IMR-90 (cell line): ENCODE results near the gene SGSM2. TPM values are rescaled to one million over a fixed set of nuclear protein-coding genes. Genes with fewer than 3 reads are reported as not detected.

ENCODE experiments used
- ATAC-seq: fragments of 200-7000 bp; cut with Tn5 transposase; 2 replicates; pipeline ENCODE4 v1.9.1; 2020; ENCODE audit warnings: low read depth, mild to moderate bottlenecking, moderate library complexity
- BruUV-seq: library from RNA; stranded (reverse); fragments of 400-500 nt; replicated peaks from 2 replicates; lab custom pipeline; 2021; lab: Mats Ljungman, UMichigan
- CTCF ChIA-PET: fragments of 300-600 bp; formaldehyde crosslinking; extraction: SDS; loops from one replicate; lab custom pipeline; 2021; ENCODE audit warnings: antibody characterized with exemption; lab: Yijun Ruan, JAX
- POLR2A ChIA-PET: fragments of 300-600 bp; sonication (Branson Sonifier 250); formaldehyde crosslinking; loops from one replicate; lab custom pipeline; 2022; ENCODE audit warnings: antibody characterized with exemption; ENCODE audit not compliant: unreplicated experiment; lab: Charles Lee
- DNase-seq: peaks from one replicate; pipeline ENCODE4 v3.0.0; 2013
- H2AFZ ChIP-seq: replicated peaks from 2 replicates; pipeline ENCODE3; 2013; ENCODE audit warnings: low read length, mild to moderate bottlenecking; ENCODE audit not compliant: poor library complexity
- H2AK5ac ChIP-seq: 2 replicates; pipeline ENCODE4 v1.6.1; 2013; ENCODE audit warnings: low read depth, low read length, inconsistent platforms
- H2AK9ac ChIP-seq: replicated peaks from 2 replicates; pipeline ENCODE3; 2013; ENCODE audit warnings: mild to moderate bottlenecking, low read depth, low read length, moderate library complexity; ENCODE audit not compliant: poor library complexity
- H2BK120ac ChIP-seq: 2 replicates; pipeline ENCODE4 v1.6.1; 2013; ENCODE audit warnings: low read depth, low read length, inconsistent platforms
- H2BK15ac ChIP-seq: 3 replicates; pipeline ENCODE4 v1.6.1; 2013; ENCODE audit warnings: low read depth, low read length, inconsistent platforms
- H2BK20ac ChIP-seq: 2 replicates; pipeline ENCODE4 v1.6.1; 2013; ENCODE audit warnings: low read depth, mild to moderate bottlenecking, inconsistent platforms, low read length, moderate library complexity
- H2BK5ac ChIP-seq: 2 replicates; pipeline ENCODE4 v1.6.1; 2013; ENCODE audit warnings: mild to moderate bottlenecking, low read depth, low read length, inconsistent platforms; ENCODE audit not compliant: poor library complexity, severe bottlenecking
- H3K14ac ChIP-seq: replicated peaks from 2 replicates; pipeline ENCODE4 v1.6.1; 2013; ENCODE audit warnings: low read depth, low read length, inconsistent platforms
- H3K18ac ChIP-seq: 2 replicates; pipeline ENCODE4 v1.6.1; 2013; ENCODE audit warnings: low read depth, low read length, control low read depth
- H3K23ac ChIP-seq: 2 replicates; pipeline ENCODE4 v1.6.1; 2013; ENCODE audit warnings: low read depth, low read length, inconsistent platforms
- H3K27ac ChIP-seq: 2 replicates; pipeline ENCODE4 v1.5.1; 2013; ENCODE audit warnings: mild to moderate bottlenecking, control low read depth, low read length; ENCODE audit not compliant: insufficient read depth
- H3K27me3 ChIP-seq: 2 replicates; pipeline ENCODE4 v1.6.1; 2013; ENCODE audit warnings: low read length; ENCODE audit not compliant: control insufficient read depth, insufficient read depth
- H3K36me3 ChIP-seq: 2 replicates; pipeline ENCODE4 v1.6.1; 2013; ENCODE audit warnings: low read length, mixed read lengths; ENCODE audit not compliant: control insufficient read depth, insufficient read depth
- H3K4ac ChIP-seq: 2 replicates; pipeline ENCODE4 v1.6.1; 2013; ENCODE audit warnings: low read depth, low read length, inconsistent platforms
- H3K4me1 ChIP-seq: 2 replicates; pipeline ENCODE4 v1.6.1; 2013; ENCODE audit warnings: low read length, mixed read lengths; ENCODE audit not compliant: control insufficient read depth, insufficient read depth
- H3K4me2 ChIP-seq: 2 replicates; pipeline ENCODE4 v1.6.1; 2013; ENCODE audit warnings: low read depth, mild to moderate bottlenecking, control low read depth, low read length, moderate library complexity
- H3K4me3 ChIP-seq: 2 replicates; pipeline ENCODE4 v1.5.1; 2013; ENCODE audit warnings: low read depth, mild to moderate bottlenecking, control low read depth, low read length, moderate library complexity; ENCODE audit not compliant: insufficient read depth
- H3K56ac ChIP-seq: 2 replicates; pipeline ENCODE4 v1.6.1; 2013; ENCODE audit warnings: low read length, inconsistent platforms; ENCODE audit not compliant: insufficient read depth; ENCODE audit errors: extremely low read depth
- H3K79me1 ChIP-seq, 2 experiments: 2 replicates each; pipeline ENCODE4 v1.6.1; 2013; ENCODE audit warnings: low read length in 2 of 2, inconsistent platforms in 1 of 2, low read depth in 1 of 2
- H3K9ac ChIP-seq: 2 replicates; pipeline ENCODE4 v1.6.1; 2013; ENCODE audit warnings: low read depth, low read length, control low read depth
- H3K9me1 ChIP-seq: 2 replicates; pipeline ENCODE4 v1.6.1; 2013; ENCODE audit warnings: low read length, inconsistent platforms; ENCODE audit not compliant: insufficient read depth
- H3K9me3 ChIP-seq: 2 replicates; pipeline ENCODE4 v1.6.1; 2013; ENCODE audit warnings: low read length; ENCODE audit not compliant: control insufficient read depth, insufficient read depth
- H4K20me1 ChIP-seq: 2 replicates; pipeline ENCODE4 v1.6.1; 2013; ENCODE audit warnings: low read length, inconsistent platforms; ENCODE audit not compliant: insufficient read depth
- H4K5ac ChIP-seq: 2 replicates; pipeline ENCODE4 v1.6.1; 2013; ENCODE audit warnings: mild to moderate bottlenecking, low read depth, low read length, control low read depth
- H4K8ac ChIP-seq, 2 experiments: 2 replicates each; pipeline ENCODE4 v1.6.1; 2013; ENCODE audit warnings: low read depth in 2 of 2, low read length in 2 of 2, control low read depth in 1 of 2, inconsistent platforms in 1 of 2
- H4K91ac ChIP-seq: 2 replicates; pipeline ENCODE4 v1.6.1; 2013; ENCODE audit warnings: low read depth, low read length, inconsistent platforms; ENCODE audit not compliant: insufficient read depth
- BHLHE40 ChIP-seq: fragments of 150-350 bp; IDR thresholded peaks from 2 replicates; pipeline ENCODE4 v1.6.1; 2016; ENCODE audit warnings: mild to moderate bottlenecking, low read depth, low read length
- CHD1 ChIP-seq: IDR thresholded peaks from 2 replicates; pipeline ENCODE4 v1.6.1; 2012; ENCODE audit warnings: low read depth, low read length, improper control_type of control experiment
- MAFK ChIP-seq: IDR thresholded peaks from 2 replicates; pipeline ENCODE4 v1.6.1; 2012; ENCODE audit warnings: low read depth, low read length, improper control_type of control experiment
- MAZ ChIP-seq: IDR thresholded peaks from 2 replicates; pipeline ENCODE4 v1.6.1; 2012; ENCODE audit warnings: low read depth, mild to moderate bottlenecking, low read length, improper control_type of control experiment, moderate library complexity, borderline replicate concordance
- MXI1 ChIP-seq: IDR thresholded peaks from 2 replicates; pipeline ENCODE4 v1.6.1; 2012; ENCODE audit warnings: low read depth, mild to moderate bottlenecking, low read length, moderate library complexity, borderline replicate concordance
- NFE2L2 ChIP-seq: fragments of 150-350 bp; IDR thresholded peaks from 2 replicates; pipeline ENCODE4 v1.6.1; 2016; ENCODE audit warnings: low read depth, mild to moderate bottlenecking, low read length
- POLR2A ChIP-seq: IDR thresholded peaks from 2 replicates; pipeline ENCODE4 v1.6.1; 2012; ENCODE audit warnings: mild to moderate bottlenecking, low read depth, low read length
- RAD21 ChIP-seq: IDR thresholded peaks from 2 replicates; pipeline ENCODE4 v1.6.1; 2012; ENCODE audit warnings: low read length, improper control_type of control experiment
- RCOR1 ChIP-seq: IDR thresholded peaks from 2 replicates; pipeline ENCODE4 v1.6.1; 2012; ENCODE audit warnings: mild to moderate bottlenecking, low read length, improper control_type of control experiment; ENCODE audit not compliant: insufficient replicate concordance
- SMC3 ChIP-seq: fragments of 150-350 bp; IDR thresholded peaks from 2 replicates; pipeline ENCODE4 v1.6.1; 2016; ENCODE audit warnings: low read depth, mild to moderate bottlenecking, antibody characterized with exemption, low read length, moderate library complexity
- WGBS, 2 experiments: methylation state at CpG; one replicate each; pipeline versions ENCODE4 v1.1.5 to v1.1.7; 2013; ENCODE audit warnings: missing lambda C conversion rate in 2 of 2; ENCODE audit not compliant: insufficient read length in 1 of 2; ENCODE audit errors: extremely low coverage in 2 of 2; 5-methylcytosine and 5-hydroxymethylcytosine counted together
- dilution Hi-C: fragments of 300-500 bp; cut with HindIII; formaldehyde crosslinking; loops from one replicate; pipeline ENCODE4 v1.14.3; 2018; ENCODE audit warnings: low sequenced_read_pairs; ENCODE audit not compliant: unreplicated experiment
- in situ Hi-C: fragments of 300-500 bp; cut with MboI; formaldehyde crosslinking; loops from 3 replicates; pipeline ENCODE4 v1.14.3; 2019; ENCODE audit warnings: low sequenced_read_pairs, inconsistent platforms, mixed read lengths
- intact Hi-C: fragments of 100-400 bp; cut with micrococcal nuclease; formaldehyde crosslinking; loops from 2 replicates; pipeline ENCODE4 v1.10.0; 2022
- polyA plus RNA-seq, 3 experiments: library from polyadenylated mRNA; depleted of rRNA; stranded (reverse); fragments of >200 nt; gene quantifications; 2 replicates each; pipeline ENCODE4 v1.2.3, GENCODE V29; 2012; ENCODE audit warnings: low replicate concordance in 1 of 3
- total RNA-seq: library from RNA; depleted of rRNA; stranded (reverse); fragments of >200 nt; gene quantifications from 2 replicates; pipeline ENCODE4 v1.2.3, GENCODE V29; 2012

The SGSM2 gene
- total and polyA plus RNA-seq, 2 of the 4 experiments (the other 2 are of a cell fraction), result 13.6 to 81.2 TPM

- peaks cover 31% of the 10 kb centered on the region; the same call in 1 of the 2 replicates for H3K36me3 ChIP-seq
- BruUV-seq, result no TSS peak
- H2AK9ac ChIP-seq, result no peak overlapping the region
- H3K4me1 ChIP-seq, result peaks cover 3% of the 10 kb centered on the region
- H4K20me1 ChIP-seq, result peaks cover 27% of the 10 kb centered on the region
- no peak overlapping the region for H2AFZ ChIP-seq
- no peak for DNase-seq
- dilution Hi-C loops (no loop called here), in situ Hi-C loops (no loop called here), intact Hi-C loops (no loop called here)
- H2BK15ac ChIP-seq, result no peak overlapping the region
- no peaks in the 10 kb centered on the region for H3K27me3 ChIP-seq
- ChIA-PET CTCF (interaction anchor here (0.6 kb wide), 1 partner anchor 215 kb away, joined by 7 read pairs; no protein-coding TSS in a partner anchor), POLR2A (no interaction called here)
- H3K4me2 ChIP-seq, result no peak overlapping the region
- H3K27ac ChIP-seq, result no peak overlapping the region
- H3K4ac ChIP-seq, result no peak overlapping the region
- peaks cover 14 to 35% of the 10 kb centered on the region in 2 experiments for H3K79me1 ChIP-seq
- no peak overlapping the region for H3K23ac ChIP-seq
- H3K14ac ChIP-seq, result no peak overlapping the region
- H2BK20ac ChIP-seq, result no peak overlapping the region
- H2BK120ac ChIP-seq, result no peak overlapping the region
- no peak overlapping the region for H3K56ac ChIP-seq
- TF ChIP-seq MAFK, result no peak
- no peak for TF ChIP-seq SMC3
- TF ChIP-seq POLR2A, result no peak
- TF ChIP-seq RAD21, result no peak
- TF ChIP-seq CHD1, result no peak
- TF ChIP-seq NFE2L2, result no peak
- no peak for TF ChIP-seq MXI1
- TF ChIP-seq MAZ, result no peak
- no peak for TF ChIP-seq RCOR1
- no peak for TF ChIP-seq BHLHE40
- H3K18ac ChIP-seq, result no peak overlapping the region
- no peak overlapping the region for H3K4me3 ChIP-seq
- H2AK5ac ChIP-seq, result no peak overlapping the region
- H3K9ac ChIP-seq, result no peak overlapping the region
- no peak overlapping the region for H4K5ac ChIP-seq
- 97% methylated on average over 13 of the region's 22 CpGs; no CpG with 5 or more reads in 1 of the 2 experiments for WGBS, 2 experiments
- peaks cover 2% of the 10 kb centered on the region; the same call in 1 of the 2 replicates for H3K9me1 ChIP-seq
- no peaks in the 10 kb centered on the region for H3K9me3 ChIP-seq
- H2BK5ac ChIP-seq, result no peak overlapping the region
- H4K91ac ChIP-seq, result no peak overlapping the region
- ATAC-seq, result no peak
- H4K8ac ChIP-seq, result no peak overlapping the region
These were observed 49.2 kb downstream of the SGSM2 start for GRCh38 chr17:2386400-2387085.
